HepG2 (cell line): ENCODE results near the gene HES1. TPM values are rescaled to one million over a fixed set of nuclear protein-coding genes. Genes with fewer than 3 reads are reported as not detected.

Experiments used
- BCL3 ChIP-seq: sonication (generic); formaldehyde crosslinking; IDR thresholded peaks from 2 replicates; pipeline ENCODE4 v1.5.1; 2020; ENCODE audit warnings: mild to moderate bottlenecking, missing genetic modification reagents, moderate library complexity
- BRD4 ChIP-seq: sonication (generic); formaldehyde crosslinking; IDR thresholded peaks from 2 replicates; pipeline ENCODE4 v1.4.0; 2020; ENCODE audit warnings: missing genetic modification reagents
- CHD2 ChIP-seq: IDR thresholded peaks from 2 replicates; pipeline ENCODE4 v1.6.1; 2011; ENCODE audit warnings: low read depth, low read length, improper control_type of control experiment
- HOXD1 ChIP-seq: sonication (generic); formaldehyde crosslinking; IDR thresholded peaks from 2 replicates; pipeline ENCODE4 v1.5.0; 2020; ENCODE audit warnings: missing genetic modification reagents
- KDM2A ChIP-seq: sonication (generic); formaldehyde crosslinking; IDR thresholded peaks from 2 replicates; pipeline ENCODE4 v1.4.0; 2020; ENCODE audit warnings: low read depth, missing genetic modification reagents, borderline replicate concordance
- MAFG ChIP-seq: sonication (generic); formaldehyde crosslinking; IDR thresholded peaks from 2 replicates; pipeline ENCODE4 v1.5.1; 2020; ENCODE audit warnings: mild to moderate bottlenecking, missing genetic modification reagents
- MEIS2 ChIP-seq: sonication (generic); formaldehyde crosslinking; IDR thresholded peaks from 2 replicates; pipeline ENCODE4 v1.9.0; 2021; ENCODE audit warnings: mild to moderate bottlenecking, missing genetic modification reagents
- MZF1 ChIP-seq: sonication (generic); formaldehyde crosslinking; IDR thresholded peaks from 2 replicates; pipeline ENCODE4 v1.8.1; 2023; ENCODE audit warnings: mild to moderate bottlenecking, missing genetic modification reagents, borderline replicate concordance
- NR2F1 ChIP-seq, 2 experiments: fragments of 450-650 bp in 1 of 2; formaldehyde crosslinking in 1 of 2; IDR thresholded peaks; 2 replicates each; pipeline versions ENCODE4 v1.5.0 to v1.6.1; 2016 to 2020; ENCODE audit warnings: mild to moderate bottlenecking in 1 of 2, missing compliant biosample characterization in 1 of 2, missing genetic modification reagents in 1 of 2, moderate library complexity in 1 of 2
- NR2F6 ChIP-seq, 2 experiments: IDR thresholded peaks; 2 replicates each; pipeline ENCODE4 v1.6.1; 2016; ENCODE audit warnings: antibody characterized with exemption in 1 of 2, mild to moderate bottlenecking in 1 of 2
- RNF2 ChIP-seq: fragments of 450-650 bp; conservative IDR thresholded peaks from 2 replicates; pipeline ENCODE4 v1.6.1; 2016; ENCODE audit warnings: low read depth
- SIN3A ChIP-seq: IDR thresholded peaks from 2 replicates; pipeline ENCODE4 v1.6.1; 2011; ENCODE audit warnings: low read depth, mild to moderate bottlenecking, control low read depth, low read length, borderline replicate concordance
- SP5 ChIP-seq: IDR thresholded peaks from 2 replicates; pipeline ENCODE4 v1.6.1; 2016; ENCODE audit warnings: low read depth, borderline replicate concordance
- STAG1 ChIP-seq: sonication (generic); formaldehyde crosslinking; IDR thresholded peaks from 2 replicates; pipeline ENCODE4 v1.4.0; 2020; ENCODE audit warnings: missing genetic modification reagents
- UBTF ChIP-seq: sonication (generic); formaldehyde crosslinking; IDR thresholded peaks from 2 replicates; pipeline ENCODE4 v1.4.0; 2020; ENCODE audit warnings: mild to moderate bottlenecking, missing genetic modification reagents
- ZBTB8A ChIP-seq: sonication (generic); formaldehyde crosslinking; IDR thresholded peaks from 2 replicates; pipeline ENCODE4 v1.4.0; 2020; ENCODE audit warnings: mild to moderate bottlenecking, low read depth, missing genetic modification reagents, borderline replicate concordance
- ZNF558 ChIP-seq: sonication (generic); formaldehyde crosslinking; IDR thresholded peaks from 2 replicates; pipeline ENCODE4 v1.9.0; 2022; ENCODE audit warnings: mild to moderate bottlenecking, missing genetic modification reagents, borderline replicate concordance
- ZNF572 ChIP-seq: sonication (generic); formaldehyde crosslinking; IDR thresholded peaks from 2 replicates; pipeline ENCODE4 v1.5.1; 2020; ENCODE audit warnings: mild to moderate bottlenecking, missing genetic modification reagents
- ZNF709 ChIP-seq: sonication (generic); formaldehyde crosslinking; IDR thresholded peaks from 2 replicates; pipeline ENCODE4 v1.5.0; 2020; ENCODE audit warnings: mild to moderate bottlenecking, missing genetic modification reagents
- ZNF770 ChIP-seq: sonication (generic); formaldehyde crosslinking; IDR thresholded peaks from 2 replicates; pipeline ENCODE4 v1.5.0; 2020; ENCODE audit warnings: mild to moderate bottlenecking, missing genetic modification reagents
- polyA plus RNA-seq, 8 experiments: library from polyadenylated mRNA; depleted of rRNA in 3 of 8; stranded (reverse) in 7 of 8; unstranded in 1 of 8; fragments of >200 nt; fragmentation: Illumina TruSeq in 4 of 8; extraction: Trizol in 4 of 8; gene quantifications; 2 replicates each; pipeline versions ENCODE4 v1.2.1 to v1.2.3, GENCODE V29; 2011 to 2016; ENCODE audit warnings: low read depth in 4 of 8, missing spikeins in 1 of 8, mixed read lengths in 1 of 8; ENCODE audit not compliant: insufficient read depth in 1 of 8
- total RNA-seq, 5 experiments: library from RNA; depleted of rRNA; stranded (reverse); fragments of >200 nt; fragmentation: Illumina TruSeq; extraction: Trizol; gene quantifications; 2 replicates each; pipeline ENCODE4 v1.2.3, GENCODE V29; 2016; ENCODE audit warnings: low read depth in 1 of 5
- TF ChIP-seq, protein P1 (sequence below): sonication (generic); formaldehyde crosslinking; IDR thresholded peaks from 2 replicates; pipeline ENCODE4 v1.4.0; 2020; ENCODE audit warnings: missing genetic modification reagents, borderline replicate concordance

HES1 gene
- total and polyA plus RNA-seq, 2 of the 13 experiments (the other 11 are each of a cell fraction or from before 2014, with no cell fraction given) = 15.4 to 19.8 TPM

DNA sequence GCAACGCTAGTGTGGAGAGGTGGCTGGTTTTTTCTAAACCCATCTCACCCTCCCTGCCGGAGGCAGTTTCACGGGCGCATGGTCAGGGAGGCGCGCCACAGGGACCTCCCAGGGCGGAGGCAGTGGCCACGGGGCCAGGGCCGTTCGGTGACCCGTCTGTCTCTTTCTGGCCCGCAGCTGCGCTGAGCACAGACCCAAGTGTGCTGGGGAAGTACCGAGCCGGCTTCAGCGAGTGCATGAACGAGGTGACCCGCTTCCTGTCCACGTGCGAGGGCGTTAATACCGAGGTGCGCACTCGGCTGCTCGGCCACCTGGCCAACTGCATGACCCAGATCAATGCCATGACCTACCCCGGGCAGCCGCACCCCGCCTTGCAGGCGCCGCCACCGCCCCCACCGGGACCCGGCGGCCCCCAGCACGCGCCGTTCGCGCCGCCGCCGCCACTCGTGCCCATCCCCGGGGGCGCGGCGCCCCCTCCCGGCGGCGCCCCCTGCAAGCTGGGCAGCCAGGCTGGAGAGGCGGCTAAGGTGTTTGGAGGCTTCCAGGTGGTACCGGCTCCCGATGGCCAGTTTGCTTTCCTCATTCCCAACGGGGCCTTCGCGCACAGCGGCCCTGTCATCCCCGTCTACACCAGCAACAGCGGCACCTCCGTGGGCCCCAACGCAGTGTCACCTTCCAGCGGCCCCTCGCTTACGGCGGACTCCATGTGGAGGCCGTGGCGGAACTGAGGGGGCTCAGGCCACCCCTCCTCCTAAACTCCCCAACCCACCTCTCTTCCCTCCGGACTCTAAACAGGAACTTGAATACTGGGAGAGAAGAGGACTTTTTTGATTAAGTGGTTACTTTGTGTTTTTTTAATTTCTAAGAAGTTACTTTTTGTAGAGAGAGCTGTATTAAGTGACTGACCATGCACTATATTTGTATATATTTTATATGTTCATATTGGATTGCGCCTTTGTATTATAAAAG is 1.8 kb downstream of the HES1 start (continued):
- TF ChIP-seq NR2F6 (IDR thresholded peaks at IDR 0.05) (no peak), NR2F6 (CRISPR knock-in tag; IDR thresholded peaks at IDR 0.05) (peak; percentile 52), ZNF558 (CRISPR knock-in tag) (peak; percentile 87; the same call in 1 of the 2 replicates), STAG1 (CRISPR knock-in tag) (peak; percentile 67), MEIS2 (CRISPR knock-in tag) (0 out of 2 replicates have a peak, but pooled peaks have one; percentile 28), BCL3 (CRISPR knock-in tag) (peak; percentile 91), SIN3A (peak; percentile 43; the same call in 1 of the 2 replicates), UBTF (CRISPR knock-in tag) (peak; percentile 81; the same call in 1 of the 2 replicates), ZNF709 (CRISPR knock-in tag) (0 out of 2 replicates have a peak, but pooled peaks have one; percentile 46), ZNF572 (CRISPR knock-in tag) (no peak), KDM2A (CRISPR knock-in tag) (peak; percentile 74; the same call in 1 of the 2 replicates), HOXD1 (CRISPR knock-in tag) (no peak; the same call in 1 of the 2 replicates), CHD2 (no peak), RNF2 (0 out of 2 replicates have a peak, but pooled peaks have one; percentile 34), MZF1 (CRISPR knock-in tag) (no peak), ZNF770 (peak; percentile 68), ZBTB8A (CRISPR knock-in tag) (no peak), MAFG (no peak), SP5 (CRISPR knock-in tag) (peak; percentile 11; the same call in 1 of the 2 replicates), NR2F1 (CRISPR knock-in tag; IDR thresholded peaks at IDR 0.05) (peak in 1 of 2 experiments; percentile 7; a peak in 1 of 4 replicates), BRD4 (CRISPR knock-in tag) (0 out of 2 replicates have a peak, but pooled peaks have one; percentile 37)
- TF ChIP-seq, protein P1, sequence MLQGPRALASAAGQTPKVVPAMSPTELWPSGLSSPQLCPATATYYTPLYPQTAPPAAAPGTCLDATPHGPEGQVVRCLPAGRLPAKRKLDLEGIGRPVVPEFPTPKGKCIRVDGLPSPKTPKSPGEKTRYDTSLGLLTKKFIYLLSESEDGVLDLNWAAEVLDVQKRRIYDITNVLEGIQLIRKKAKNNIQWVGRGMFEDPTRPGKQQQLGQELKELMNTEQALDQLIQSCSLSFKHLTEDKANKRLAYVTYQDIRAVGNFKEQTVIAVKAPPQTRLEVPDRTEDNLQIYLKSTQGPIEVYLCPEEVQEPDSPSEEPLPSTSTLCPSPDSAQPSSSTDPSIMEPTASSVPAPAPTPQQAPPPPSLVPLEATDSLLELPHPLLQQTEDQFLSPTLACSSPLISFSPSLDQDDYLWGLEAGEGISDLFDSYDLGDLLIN (CRISPR knock-in tag) = no peak
